SU-DHL-6 (cell line): ENCODE results near the gene BLCAP.

Experiments
- H2AFZ ChIP-seq: fragments of 200-600 bp; sonication (generic); 2 replicates; pipeline ENCODE4 v1.6.1; 2014; ENCODE audit warnings: low read depth, mild to moderate bottlenecking, moderate library complexity, mixed read lengths, antibody characterized with exemption, low read length; ENCODE audit not compliant: severe bottlenecking
- H3F3A ChIP-seq: fragments of 200-600 bp; shearing (Covaris generic); 2 replicates; pipeline ENCODE4 v1.6.0; 2016; ENCODE audit warnings: antibody characterized with exemption, mild to moderate bottlenecking; ENCODE audit not compliant: insufficient read depth
- H3K27ac ChIP-seq: fragments of 200-600 bp; sonication (generic); 2 replicates; pipeline ENCODE4 v1.5.1; 2016; ENCODE audit warnings: low read depth, mild to moderate bottlenecking, low read length, moderate library complexity, mixed read lengths
- H3K27me3 ChIP-seq: fragments of 200-600 bp; sonication (generic), shearing (Covaris generic); 2 replicates; pipeline ENCODE4 v1.6.0; 2014; ENCODE audit warnings: mild to moderate bottlenecking, low read length
- H3K36me3 ChIP-seq: fragments of 200-600 bp; sonication (generic); 2 replicates; pipeline ENCODE4 v1.6.1; 2014; ENCODE audit warnings: mild to moderate bottlenecking, low read length, mixed read lengths
- H3K4me2 ChIP-seq: fragments of 300-600, 200-600 bp; shearing (Covaris generic), sonication (generic); 2 replicates; pipeline ENCODE4 v1.6.0; 2014; ENCODE audit warnings: low read length, low read depth, mild to moderate bottlenecking; ENCODE audit not compliant: poor library complexity, severe bottlenecking
- H3K4me3 ChIP-seq: fragments of 200-600 bp; sonication (generic); 2 replicates; pipeline ENCODE4 v1.5.1; 2014; ENCODE audit warnings: antibody characterized with exemption, low read length, mild to moderate bottlenecking, mixed read lengths; ENCODE audit not compliant: insufficient read depth, poor library complexity, severe bottlenecking
- H3K79me2 ChIP-seq: fragments of 200-600 bp; sonication (generic); 2 replicates; pipeline ENCODE4 v1.6.1; 2014; ENCODE audit warnings: mild to moderate bottlenecking, low read length, moderate library complexity; ENCODE audit not compliant: insufficient read depth
- H3K9ac ChIP-seq: fragments of 200-600 bp; sonication (generic); 2 replicates; pipeline ENCODE4 v1.7.0; 2014; ENCODE audit warnings: mild to moderate bottlenecking, low read length
- H3K9me2 ChIP-seq: fragments of 200-600 bp; sonication (generic); replicated peaks from 2 replicates; pipeline ENCODE4 v1.6.1; 2014; ENCODE audit warnings: low read length; ENCODE audit not compliant: insufficient read depth
- H3K9me3 ChIP-seq: fragments of 200-600 bp; sonication (generic); 2 replicates; pipeline ENCODE4 v1.6.1; 2014; ENCODE audit warnings: low read length, mixed read lengths; ENCODE audit not compliant: insufficient read depth
- H4K20me1 ChIP-seq: fragments of 200-600 bp; sonication (generic); 2 replicates; pipeline ENCODE4 v1.6.1; 2014; ENCODE audit warnings: low read depth, mild to moderate bottlenecking, antibody characterized with exemption, low read length, moderate library complexity, mixed read lengths
- EZH2phosphoT487 ChIP-seq: fragments of 200-600 bp; sonication (generic), shearing (Covaris generic); conservative IDR thresholded peaks from 2 replicates; pipeline ENCODE4 v1.6.1; 2018; ENCODE audit warnings: mild to moderate bottlenecking, antibody characterized with exemption, low read length, moderate library complexity, mixed read lengths
- TF ChIP-seq, protein P1 (sequence below): fragments of 200-600 bp; sonication (generic); IDR thresholded peaks from one replicate; pipeline ENCODE4 v1.5.1; 2017; ENCODE audit warnings: antibody characterized with exemption, mild to moderate bottlenecking, low read length, moderate library complexity; ENCODE audit not compliant: insufficient read depth, poor library complexity, severe bottlenecking

The BLCAP gene

DNA sequence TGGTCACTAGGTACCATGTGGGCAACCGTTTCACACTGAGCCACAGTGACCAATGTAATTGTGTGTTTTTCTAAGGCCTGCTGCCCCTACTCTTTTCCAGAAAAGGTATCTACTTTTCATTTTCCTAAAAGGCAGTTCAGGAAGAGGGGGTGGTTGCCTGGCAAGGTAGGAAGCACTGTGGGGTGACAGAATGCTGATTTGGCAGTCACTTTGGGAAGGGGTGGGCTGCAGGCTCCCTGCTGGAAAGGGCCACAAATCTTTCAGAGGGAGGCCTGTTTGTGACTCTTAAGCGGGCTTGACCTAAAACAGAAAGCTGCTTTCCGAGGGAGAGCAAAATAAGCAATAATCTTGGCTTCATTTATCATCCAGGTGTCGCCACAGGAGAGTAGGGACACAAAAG lies 11.8 kb downstream of the BLCAP start:
- Histone ChIP-seq H3K79me2 (no peaks in the 10 kb centered on the region), H3K4me2 (no peak overlapping the region), H3K9me2 (no peaks in the 10 kb centered on the region), H3K36me3 (no peaks in the 10 kb centered on the region), H2AFZ (no peak overlapping the region), H3K9ac (no peak overlapping the region), H3K27me3 (no peaks in the 10 kb centered on the region), H3K4me3 (no peak overlapping the region), H3K27ac (no peak overlapping the region), H3K9me3 (no peaks in the 10 kb centered on the region), H3F3A (no peaks in the 10 kb centered on the region), H4K20me1 (no peaks in the 10 kb centered on the region)
- TF ChIP-seq, protein P1, sequence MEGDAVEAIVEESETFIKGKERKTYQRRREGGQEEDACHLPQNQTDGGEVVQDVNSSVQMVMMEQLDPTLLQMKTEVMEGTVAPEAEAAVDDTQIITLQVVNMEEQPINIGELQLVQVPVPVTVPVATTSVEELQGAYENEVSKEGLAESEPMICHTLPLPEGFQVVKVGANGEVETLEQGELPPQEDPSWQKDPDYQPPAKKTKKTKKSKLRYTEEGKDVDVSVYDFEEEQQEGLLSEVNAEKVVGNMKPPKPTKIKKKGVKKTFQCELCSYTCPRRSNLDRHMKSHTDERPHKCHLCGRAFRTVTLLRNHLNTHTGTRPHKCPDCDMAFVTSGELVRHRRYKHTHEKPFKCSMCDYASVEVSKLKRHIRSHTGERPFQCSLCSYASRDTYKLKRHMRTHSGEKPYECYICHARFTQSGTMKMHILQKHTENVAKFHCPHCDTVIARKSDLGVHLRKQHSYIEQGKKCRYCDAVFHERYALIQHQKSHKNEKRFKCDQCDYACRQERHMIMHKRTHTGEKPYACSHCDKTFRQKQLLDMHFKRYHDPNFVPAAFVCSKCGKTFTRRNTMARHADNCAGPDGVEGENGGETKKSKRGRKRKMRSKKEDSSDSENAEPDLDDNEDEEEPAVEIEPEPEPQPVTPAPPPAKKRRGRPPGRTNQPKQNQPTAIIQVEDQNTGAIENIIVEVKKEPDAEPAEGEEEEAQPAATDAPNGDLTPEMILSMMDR = no peak
- TF ChIP-seq EZH2phosphoT487 = no peak

GRCh38 chr20:37513779-37514359 lies 13.8 kb downstream of the BLCAP start:
- no peak overlapping the region for H3K9ac ChIP-seq
- no peak overlapping the region for H2AFZ ChIP-seq
- H3K9me3 ChIP-seq = no peaks in the 10 kb centered on the region
- H3K27ac ChIP-seq = no peak overlapping the region
- H3K79me2 ChIP-seq = no peaks in the 10 kb centered on the region
- TF ChIP-seq EZH2phosphoT487 = no peak
- TF ChIP-seq, protein P1 = no peak
- H3K36me3 ChIP-seq = no peaks in the 10 kb centered on the region
- no peak overlapping the region for H3K4me3 ChIP-seq
- H4K20me1 ChIP-seq = no peaks in the 10 kb centered on the region
- no peaks in the 10 kb centered on the region for H3K27me3 ChIP-seq
- H3K9me2 ChIP-seq = no peaks in the 10 kb centered on the region
- no peaks in the 10 kb centered on the region for H3F3A ChIP-seq
- no peak overlapping the region for H3K4me2 ChIP-seq

DNA sequence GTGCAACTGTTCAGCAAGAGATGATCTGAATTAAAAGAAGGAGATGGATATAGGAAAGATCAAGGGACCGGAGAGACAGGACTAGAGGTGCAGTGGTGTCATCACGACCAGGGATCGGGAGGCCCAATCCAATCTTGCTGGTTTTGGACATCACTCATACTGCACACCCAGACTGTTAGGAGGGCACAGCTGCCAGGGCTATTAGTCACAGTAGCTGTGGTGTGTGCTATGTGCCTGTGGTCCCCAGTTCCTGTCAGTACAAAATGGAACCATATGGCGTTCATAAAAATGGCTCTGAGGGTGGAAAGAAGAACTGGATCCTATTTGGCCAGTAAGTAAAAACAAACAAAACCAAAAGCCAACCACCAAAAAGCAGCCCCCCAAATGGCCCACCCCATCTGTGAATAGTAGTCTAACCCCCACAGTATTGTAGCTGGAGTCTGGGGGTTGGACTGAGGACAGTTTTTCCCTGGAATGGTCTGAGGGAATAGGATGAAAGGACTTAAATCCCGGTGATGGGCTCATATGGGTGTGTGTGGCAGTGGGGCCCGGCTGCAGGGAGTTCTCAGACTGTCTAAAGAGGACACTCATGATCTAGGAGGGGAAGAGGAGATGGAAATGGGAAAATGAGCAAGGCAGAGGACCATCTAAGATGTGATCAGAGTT lies 15.9 kb downstream of the BLCAP start:
- Histone ChIP-seq H3K36me3 (no peaks in the 10 kb centered on the region), H4K20me1 (no peaks in the 10 kb centered on the region), H3F3A (no peaks in the 10 kb centered on the region), H3K79me2 (no peaks in the 10 kb centered on the region), H3K27me3 (no peaks in the 10 kb centered on the region), H3K4me2 (no peak overlapping the region), H3K4me3 (no peak overlapping the region), H3K9me3 (no peaks in the 10 kb centered on the region), H3K9me2 (no peaks in the 10 kb centered on the region), H3K27ac (no peak overlapping the region), H2AFZ (no peak overlapping the region), H3K9ac (no peak overlapping the region)
- TF ChIP-seq, protein P1 = no peak
- no peak for TF ChIP-seq EZH2phosphoT487
